COLO829 (cell line): ENCODE data around the gene SACS.
"Not testable (repeated sequence)": the region's sequence is repeated elsewhere in the genome, so short reads cannot be mapped to it uniquely, and the experiment has no call there.

Experiments
- DNase-seq: peaks from one replicate; pipeline ENCODE4 v3.0.0; 2012; ENCODE audit warnings: low spot score

Gene SACS

GRCh38 chr13:23453132-23453531 is 19.6 kb upstream of the SACS start:
- no peak for DNase-seq

GRCh38 chr13:23450340-23451046 is 17.0 kb upstream of the SACS start:
- DNase-seq = no peak

GRCh38 chr13:23449398-23450162 is 16.1 kb upstream of the SACS start:
- DNase-seq = no peak

GRCh38 chr13:23447927-23448326 is 14.4 kb upstream of the SACS start:
- peak; percentile 40 for DNase-seq

- DNase-seq = no peak
Observed at GRCh38 chr13:23445794-23446193, 12.3 kb upstream of the SACS start.

- DNase-seq = no peak
Observed at GRCh38 chr13:23443878-23444277, 10.4 kb upstream of the SACS start.

- no peak for DNase-seq
Observed at GRCh38 chr13:23443110-23443509, 9.6 kb upstream of the SACS start.

- no peak for DNase-seq
Observed at GRCh38 chr13:23440821-23441618, 7.5 kb upstream of the SACS start.

GRCh38 chr13:23440324-23440723 is 6.8 kb upstream of the SACS start:
- DNase-seq = not testable (repeated sequence)

GRCh38 chr13:23437916-23438315 is 4.4 kb upstream of the SACS start:
- no peak for DNase-seq

GRCh38 chr13:23436680-23437079 is 3.2 kb upstream of the SACS start:
- DNase-seq = no peak

GRCh38 chr13:23434491-23434890 is 989 bp upstream of the SACS start:
- no peak for DNase-seq

GRCh38 chr13:23432626-23433025 is 876 bp downstream of the SACS start:
- DNase-seq = no peak

- no peak for DNase-seq
Observed at GRCh38 chr13:23430664-23431063, 2.8 kb downstream of the SACS start.

- DNase-seq = no peak
Observed at GRCh38 chr13:23427881-23428528, 5.5 kb downstream of the SACS start.

GRCh38 chr13:23427342-23427843 is 6.1 kb downstream of the SACS start:
- DNase-seq = no peak

- no peak for DNase-seq
Observed at GRCh38 chr13:23421596-23421995, 11.9 kb downstream of the SACS start.

- no peak for DNase-seq
Observed at GRCh38 chr13:23418776-23419683, 14.5 kb downstream of the SACS start.

GRCh38 chr13:23414682-23415081 is 18.8 kb downstream of the SACS start:
- DNase-seq = no peak

- DNase-seq = no peak
Observed at GRCh38 chr13:23411706-23412105, 21.8 kb downstream of the SACS start.

- no peak for DNase-seq
Observed at GRCh38 chr13:23411220-23411619, 22.3 kb downstream of the SACS start.
